GDM1 (cell line): Measurements from ENCODE around the gene HGFAC.

Experiments used
- DNase-seq: peaks from one replicate; lab custom pipeline; 2025; lab: John Stamatoyannopoulos, UW

HGFAC gene

DNA sequence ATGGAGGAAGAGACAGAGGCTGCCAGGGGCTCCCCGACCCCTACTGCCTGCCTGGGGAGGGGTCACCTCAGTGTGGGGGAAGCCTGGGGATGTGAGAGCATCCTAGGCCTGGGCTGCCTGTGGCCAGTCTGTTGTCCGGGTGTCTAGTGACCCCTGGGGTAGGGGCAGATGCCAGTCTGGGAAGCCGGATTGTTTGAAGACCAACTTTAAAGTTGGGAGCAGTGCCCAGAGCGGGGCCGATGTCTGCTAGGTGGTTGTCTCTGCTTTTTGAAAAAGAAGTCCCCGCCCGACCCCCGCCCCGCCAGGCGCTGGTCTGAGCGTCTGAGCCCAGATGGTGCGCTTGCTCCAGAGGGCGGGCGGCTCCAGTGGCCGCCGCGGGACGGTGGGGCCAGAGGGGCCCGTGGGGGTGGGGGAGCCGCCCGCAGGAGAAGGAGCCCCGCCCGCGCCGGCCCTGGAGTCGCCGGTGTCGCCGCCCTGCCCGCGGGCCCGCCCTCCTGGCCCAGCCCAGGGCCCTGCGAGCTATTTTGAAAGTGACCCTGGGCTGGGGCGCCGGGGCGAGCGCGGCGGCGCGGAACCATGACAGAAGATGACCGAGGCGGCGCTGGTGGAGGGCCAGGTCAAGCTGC lies 21.1 kb downstream of the HGFAC start, which contains the start of gene DOK7:
DOK7 (plus strand) TSS at position 517 of the 626 bp plus-strand sequence; CDS start at position 587, 70 bp downstream.
- no peak for DNase-seq

DNA sequence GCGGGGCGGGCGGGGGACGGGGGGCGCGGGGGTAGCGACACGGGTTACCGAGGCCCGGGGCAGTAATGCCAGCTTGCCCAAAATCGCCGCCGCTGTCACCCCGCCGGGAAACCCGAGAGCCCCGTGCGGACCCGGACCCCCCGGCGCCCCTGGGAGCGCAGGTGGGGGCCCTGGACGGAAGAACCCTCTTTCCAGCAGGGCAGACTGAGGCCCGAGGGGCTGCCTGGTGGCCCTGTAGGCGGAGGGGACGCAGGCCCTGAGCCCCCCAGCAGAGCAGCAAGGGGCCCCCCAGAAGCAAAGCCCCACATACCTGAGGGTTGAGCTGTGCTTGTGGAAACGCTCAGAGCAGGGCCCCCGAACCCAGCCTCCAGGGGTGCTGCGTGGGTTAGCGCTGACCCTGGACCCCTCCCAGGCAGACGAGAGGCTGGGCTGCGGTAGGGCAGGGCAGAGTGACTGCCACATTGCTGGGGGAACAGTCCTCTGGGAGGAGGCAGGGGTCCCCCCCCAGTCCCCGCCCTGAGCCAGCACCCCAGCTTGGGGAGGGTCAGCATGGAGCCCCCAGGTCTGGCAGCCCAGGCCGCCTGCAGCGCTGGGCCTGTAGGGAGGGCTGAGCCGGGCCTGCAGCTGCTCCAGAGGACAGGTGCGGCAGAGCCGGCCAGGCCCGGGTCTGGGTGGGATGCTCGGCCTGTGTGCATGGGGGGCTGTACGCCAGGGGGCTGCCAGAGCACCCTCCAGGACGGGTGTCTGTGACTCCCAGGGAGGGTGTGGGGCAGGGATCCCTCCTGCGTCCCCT lies 22.0 kb downstream of the HGFAC start:
- DNase-seq, result no peak

DNA sequence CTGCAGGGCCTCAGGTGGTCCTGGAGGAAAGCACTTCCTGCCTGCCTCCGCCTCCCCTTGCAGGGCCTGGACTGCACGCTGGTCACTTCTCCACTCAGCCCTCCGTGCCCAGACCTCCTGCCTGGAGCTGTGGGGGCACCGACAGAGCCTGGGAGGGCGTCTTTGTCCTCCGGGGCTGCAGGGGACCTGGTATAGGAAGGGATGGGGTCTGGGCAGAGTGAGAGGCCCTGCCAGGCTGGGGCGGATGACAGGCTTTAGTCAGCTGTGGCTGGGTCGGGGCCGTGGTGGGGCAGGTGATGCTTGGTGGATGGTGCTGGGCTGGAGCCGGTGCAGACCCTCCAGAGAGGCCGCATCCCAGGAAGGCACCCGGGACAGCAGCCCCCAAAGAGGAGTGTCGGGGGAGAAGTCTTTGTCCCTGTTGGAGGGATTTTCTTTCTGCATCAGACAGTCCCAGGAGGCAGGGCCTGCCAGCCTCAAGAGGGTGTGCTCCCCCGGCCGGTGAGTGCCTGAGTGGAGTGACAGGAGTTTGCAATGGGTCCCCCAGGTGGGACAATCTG lies 22.7 kb downstream of the HGFAC start:
- no peak for DNase-seq

DNA sequence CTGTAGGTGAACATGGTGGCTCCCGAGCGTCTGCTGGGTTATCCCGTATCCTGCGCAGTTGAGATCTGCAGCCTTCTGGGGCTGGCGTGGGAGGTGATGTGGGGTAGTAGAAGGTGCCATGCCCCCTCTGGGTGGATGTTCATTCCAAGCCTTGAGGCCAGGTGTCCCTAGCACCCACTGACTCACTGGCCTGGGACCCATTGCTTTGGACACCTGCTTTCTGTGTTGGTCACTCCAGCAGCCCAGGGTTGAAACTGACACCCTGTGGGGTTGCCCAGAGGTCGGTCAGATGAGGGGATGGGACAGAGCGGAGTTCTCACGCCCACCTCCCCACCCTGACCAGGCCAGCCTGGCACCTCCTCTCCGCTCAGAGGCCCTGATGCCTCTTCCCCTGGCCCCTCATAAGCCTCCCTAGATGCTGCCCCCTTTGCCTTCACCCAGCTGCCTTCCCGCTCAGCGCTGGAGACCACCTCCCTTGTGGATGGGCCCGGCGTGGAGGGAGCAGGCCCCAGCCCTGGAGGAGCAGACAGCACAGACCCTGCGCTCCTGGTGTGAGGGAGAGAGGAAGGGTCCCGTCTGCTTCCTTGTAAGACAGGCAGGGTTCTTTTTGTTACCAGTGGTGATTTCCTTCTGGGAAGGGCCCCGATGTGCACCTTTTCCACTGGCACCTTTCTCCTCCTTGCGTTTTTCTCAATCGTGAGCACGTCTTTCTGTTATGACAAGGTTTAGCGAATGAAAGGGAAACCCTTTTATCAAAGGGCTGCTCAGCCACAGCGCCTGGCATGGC lies 23.3 kb downstream of the HGFAC start:
- DNase-seq, result no peak

DNA sequence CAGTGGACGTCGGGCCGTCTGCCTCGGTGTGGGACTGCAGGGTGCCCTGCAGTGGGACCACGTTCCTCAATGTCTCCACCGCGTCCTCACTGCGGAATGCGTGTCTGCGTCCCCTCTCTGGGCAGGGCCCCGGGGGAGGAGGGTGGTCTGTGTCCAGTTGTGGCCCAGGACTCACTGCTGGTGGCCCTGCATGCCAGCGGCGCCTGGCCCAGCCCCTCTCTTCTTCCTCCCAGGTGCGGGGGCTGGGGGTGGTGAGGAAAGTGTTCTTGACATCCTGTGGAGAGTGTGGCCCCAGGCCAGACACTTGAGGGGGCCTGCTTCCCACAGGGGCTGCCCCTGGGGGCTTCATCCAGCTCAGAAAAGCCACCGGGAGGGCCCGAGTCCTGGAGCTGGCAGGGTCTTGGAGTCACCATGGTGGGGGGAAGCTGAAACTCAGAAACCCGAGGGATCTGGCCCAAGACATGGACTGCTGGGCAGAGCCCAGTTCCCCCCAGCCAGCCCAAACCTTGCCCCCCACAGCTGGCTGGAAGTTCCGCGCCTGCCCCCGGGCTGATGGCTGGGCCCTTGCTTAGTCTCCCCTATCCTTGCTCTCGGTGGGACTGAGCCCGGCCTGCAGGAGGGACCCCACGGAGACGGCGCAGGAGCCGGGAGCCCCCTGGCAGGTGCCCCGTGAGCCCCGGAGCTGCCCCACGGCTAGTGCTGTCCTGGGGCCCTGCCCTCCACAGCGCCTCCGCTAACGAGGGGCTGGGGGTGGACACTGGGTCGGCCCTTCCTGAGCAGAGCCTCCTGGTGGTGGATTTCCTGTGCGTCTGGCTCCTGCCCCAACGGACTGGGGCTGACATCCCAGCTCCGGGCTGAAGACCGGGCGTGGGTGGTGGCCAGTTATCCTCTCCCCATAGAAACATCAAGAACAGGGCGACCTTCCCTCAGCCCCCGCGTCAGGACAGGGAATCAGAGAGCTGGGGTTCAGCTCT lies 24.2 kb downstream of the HGFAC start:
- DNase-seq, result no peak

DNA sequence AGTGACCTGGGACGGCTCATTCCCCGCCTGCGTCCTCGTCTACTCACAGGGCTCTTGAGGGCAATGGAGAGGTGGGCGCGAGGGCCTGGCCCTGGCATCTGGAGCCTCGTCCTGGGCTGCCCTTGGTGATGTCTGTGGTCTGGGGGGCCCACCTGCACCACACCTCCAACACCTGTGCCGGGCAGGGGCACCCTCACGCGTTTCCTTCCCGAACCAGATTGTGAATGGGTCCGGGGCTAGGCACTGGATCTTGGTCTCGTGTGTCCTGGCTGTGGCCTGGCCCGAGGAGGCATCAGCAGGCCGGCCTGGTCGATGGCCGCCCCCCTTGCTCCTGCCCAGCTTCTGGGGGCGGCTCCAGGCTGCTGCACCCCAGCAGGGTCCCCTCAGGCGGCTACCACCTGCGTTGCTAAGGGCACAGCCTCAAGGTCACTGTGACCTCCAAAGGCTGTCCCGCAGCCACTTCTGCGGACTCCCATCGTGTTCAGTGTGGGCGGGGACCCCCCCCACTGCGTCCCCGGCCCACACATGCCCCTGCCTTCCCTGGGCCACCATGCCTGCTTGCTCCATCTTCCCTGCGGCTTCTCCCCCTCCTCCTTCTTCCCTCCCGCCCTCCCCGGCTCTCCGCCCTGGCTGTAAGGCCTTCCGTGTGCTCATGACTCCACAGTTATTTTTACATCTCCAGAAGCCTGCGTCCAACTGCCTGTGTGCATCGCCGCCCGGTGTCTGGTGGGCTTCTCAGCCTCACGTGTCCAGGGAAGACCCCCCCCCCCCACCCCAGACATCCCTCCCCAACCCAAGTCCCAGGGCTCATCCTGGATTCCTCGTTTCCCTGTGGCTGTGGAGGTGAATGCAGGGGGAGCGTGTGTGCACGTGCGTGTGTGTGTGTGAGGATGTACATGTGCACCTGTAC lies 25.2 kb downstream of the HGFAC start:
- DNase-seq, result no peak

DNA sequence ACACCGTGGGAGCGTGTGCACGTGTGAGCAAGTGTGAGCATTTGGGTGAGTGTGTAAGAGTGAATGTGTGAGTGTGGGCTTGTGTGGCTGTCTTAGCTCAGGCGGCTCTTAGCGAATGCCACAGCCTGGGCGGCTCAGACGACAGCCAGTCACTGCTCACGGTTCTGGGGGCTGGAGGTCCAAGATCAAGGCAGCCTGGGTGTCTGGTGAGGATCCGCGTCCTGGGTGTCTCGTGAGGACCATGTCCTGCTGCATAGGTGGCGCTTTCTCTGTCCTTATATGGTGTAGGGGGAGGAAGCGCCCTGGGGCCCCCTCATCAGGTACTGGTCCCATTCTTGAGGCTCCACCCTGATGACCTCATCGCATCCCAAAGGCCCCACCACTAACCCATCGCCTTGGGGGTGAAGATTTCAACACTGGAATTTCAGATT lies 25.8 kb downstream of the HGFAC start:
- no peak for DNase-seq

DNA sequence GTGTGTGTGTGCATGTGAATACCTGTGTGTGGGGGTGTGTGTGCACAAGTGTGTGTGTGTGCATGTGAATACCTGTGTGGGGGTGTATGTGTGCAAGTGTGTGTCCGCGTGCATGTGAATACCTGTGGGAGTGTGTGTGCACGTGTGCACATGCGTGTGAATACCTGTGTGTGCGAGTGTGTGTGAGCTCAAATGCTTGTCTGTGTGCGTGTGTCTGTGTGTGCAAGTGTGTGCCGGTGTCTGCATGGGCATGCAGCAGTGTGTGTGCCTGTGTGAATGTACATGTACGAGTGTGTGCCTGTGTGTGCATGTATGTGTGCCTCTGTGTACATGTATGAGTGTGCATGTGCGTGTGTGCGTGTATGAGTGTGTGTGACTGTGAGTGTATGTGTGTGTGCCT lies 26.4 kb downstream of the HGFAC start:
- no peak for DNase-seq

DNA sequence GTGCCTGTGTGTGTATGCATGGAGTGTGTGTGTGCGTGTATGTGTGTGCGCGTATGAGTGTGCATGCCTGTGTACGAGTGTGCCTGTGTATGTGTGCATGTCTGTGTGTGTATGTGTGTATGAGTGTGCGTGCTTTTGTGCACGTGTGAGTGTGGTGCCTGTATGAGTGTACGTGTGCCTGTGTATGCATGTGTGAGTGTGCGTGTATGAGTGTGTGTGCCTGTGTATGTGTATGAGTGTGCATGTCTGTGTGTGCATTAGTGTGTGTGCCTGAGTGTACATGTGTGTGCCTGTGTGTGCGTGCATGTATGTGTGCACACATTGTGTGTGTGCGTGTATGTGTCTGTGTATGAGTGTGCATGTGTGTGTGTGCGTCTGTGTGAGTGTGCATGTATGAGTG lies 27.0 kb downstream of the HGFAC start:
- DNase-seq, result no peak

DNA sequence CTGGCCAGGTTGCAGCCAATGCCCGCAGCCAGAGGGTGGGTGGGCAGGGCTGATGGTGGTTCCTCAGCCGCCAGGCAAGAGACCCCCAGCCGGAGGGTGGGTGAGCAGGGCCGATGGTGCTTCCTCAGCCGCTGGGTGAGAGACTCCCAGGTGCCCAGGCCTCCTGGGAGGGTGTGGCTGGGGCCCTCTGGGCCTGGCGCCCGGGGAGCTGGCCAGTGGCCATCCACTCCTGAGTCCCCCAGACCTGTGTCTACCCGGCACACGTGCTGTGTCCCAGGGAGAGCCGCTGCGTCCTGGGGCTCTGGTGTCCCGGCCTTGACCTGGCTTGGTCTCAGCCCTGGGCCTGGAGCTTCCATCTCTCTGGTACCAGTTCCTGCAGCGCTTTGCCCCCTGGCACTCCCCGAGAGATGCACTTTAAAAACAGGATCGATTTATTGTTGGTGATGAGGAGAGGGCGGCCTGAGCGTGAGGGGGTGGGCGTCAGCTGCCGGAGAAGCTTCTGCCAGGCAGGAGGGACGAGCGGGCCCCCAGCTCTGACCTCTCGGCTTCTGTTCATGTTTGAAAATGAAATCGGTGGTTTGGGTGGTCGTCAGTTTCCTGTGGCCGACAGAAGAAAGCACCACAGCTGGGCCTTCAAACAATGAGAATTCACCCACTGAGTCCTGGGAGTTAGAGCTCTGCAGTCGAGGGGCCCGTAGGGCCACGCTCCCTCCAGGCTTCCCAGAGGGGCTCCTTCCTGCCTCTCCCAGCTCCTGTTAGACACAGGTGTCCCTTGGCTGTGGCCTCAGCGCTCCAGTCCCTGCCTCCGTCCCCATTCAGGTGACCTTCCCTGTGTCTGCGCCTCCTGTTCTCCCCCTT lies 27.8 kb downstream of the HGFAC start:
- no peak for DNase-seq

DNA sequence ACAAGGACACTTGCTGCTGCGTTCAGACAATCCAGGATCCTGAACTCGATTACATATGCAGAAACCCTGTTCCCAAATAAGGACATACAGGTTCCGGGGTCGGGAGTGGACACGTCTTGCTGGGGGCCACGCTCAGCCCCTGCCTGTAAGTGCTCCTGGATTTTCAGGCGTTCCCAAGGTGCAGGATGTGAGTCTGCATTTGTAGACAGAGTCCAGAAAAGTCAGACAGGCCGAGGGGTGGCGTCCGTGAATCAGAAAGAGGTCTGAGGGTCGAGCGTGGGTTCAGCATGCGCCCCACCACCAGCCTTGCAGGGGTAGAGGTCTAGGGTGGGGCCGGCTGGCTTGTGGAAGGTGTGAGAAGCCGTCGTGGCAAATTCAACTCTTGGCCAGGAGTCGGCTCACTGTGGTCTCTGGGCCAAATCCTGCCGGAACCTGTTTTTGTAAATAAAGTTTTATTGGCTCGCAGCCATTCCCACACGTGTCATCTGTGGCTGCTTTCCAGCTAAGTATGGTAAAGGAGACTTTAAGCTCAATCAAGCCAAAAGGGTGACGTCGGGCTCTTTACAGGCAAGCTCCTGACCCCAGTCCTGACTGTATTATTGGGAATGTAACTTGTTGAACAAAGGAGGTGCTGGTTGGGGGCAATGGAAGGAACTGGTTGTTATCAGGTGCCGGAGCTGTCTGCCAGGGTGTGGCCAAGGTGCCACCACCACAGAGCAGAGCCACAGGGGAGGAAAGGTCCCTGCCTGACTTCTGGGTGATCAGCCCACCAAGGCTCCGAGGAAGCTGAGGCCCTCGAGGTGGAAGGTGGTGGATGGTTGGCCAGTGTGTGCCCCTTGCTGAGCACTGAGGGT lies 28.7 kb downstream of the HGFAC start:
- no peak for DNase-seq

DNA sequence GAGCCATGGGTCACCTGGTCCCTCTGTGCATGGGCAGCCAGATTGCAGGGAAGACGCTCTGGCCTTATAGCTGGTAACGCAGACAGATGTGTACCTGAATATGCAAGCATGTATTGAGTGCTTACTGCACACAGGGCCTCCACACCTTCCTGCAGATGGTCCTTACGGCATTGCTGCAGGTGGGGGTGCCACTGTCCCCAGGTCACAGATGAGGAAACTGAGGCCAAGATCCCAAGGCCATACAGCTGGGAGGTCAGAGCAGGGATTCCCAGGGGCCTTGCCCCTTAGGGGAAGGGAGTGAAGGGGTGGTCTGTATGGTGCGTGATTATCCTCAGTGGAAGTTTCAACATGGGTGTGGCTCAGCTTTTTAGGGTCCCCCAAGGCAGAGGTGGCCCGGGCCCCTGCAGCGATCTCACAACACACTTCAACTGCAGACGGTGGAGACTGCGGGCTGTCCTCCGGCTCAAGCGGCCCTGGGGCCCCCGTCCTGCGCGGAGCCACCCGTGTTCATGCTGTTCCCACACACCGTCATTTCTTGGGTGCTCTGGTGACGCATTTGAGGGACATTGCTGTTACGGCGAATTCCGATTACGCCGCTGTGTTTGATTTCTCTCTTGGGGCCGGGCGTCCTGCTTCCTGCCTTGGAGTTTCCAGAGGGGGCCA lies 29.5 kb downstream of the HGFAC start:
- DNase-seq, result no peak

DNA sequence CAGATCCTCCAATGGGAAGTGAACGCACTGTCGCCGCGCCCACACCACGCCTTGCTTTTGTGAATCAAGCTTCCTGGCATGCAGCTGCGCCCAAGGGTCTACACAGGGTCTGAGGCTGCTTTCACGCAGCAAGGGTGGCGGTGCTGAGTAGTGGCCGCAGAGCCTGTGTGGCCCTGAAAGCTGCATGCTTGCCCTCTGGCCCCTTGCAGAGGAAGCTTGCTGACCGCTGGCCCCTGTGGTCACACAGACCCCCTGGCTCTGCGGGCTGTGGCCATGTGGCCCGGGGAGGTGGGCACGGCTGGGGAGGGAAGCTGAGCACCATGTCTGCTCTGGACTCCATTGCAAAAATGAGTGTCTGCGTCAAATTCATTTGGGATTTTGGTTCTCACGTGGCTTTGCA lies 30.1 kb downstream of the HGFAC start:
- no peak for DNase-seq

DNA sequence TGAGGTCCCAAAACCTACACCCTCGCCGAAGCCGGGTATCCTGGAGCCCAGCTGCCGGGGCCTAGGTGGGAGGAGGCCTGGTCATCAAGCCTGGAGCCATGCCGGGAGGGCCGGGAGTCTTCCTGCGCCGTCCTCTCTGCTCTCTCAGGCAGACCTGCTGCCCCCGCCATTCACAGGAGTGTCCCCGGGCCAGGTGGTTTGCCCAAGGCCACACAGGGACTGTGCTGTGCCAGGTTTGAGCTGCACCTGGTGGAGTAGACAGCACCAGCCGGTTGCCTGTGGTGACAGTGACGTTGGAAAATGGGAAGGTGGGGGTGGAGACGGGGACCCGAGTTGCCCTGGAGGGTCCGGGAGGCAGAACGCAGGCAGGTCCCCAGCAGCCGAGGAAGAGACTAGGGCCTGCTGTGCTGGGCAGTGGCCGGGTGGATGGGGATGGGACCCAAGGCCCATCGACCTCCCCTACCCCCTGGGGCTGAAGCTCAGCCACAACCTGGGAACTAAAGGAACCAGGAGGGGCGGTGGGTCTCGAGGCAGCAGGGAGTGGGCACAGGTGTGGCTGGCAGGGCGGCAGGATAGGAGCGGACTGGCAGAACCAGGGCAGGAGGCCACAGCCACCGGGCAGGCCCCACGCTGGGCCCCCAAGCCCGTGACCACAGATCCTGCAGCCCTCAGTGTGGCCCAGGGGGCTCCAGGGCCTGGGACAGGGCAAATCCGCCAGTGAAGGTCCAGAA lies 30.8 kb downstream of the HGFAC start:
- no peak for DNase-seq

DNA sequence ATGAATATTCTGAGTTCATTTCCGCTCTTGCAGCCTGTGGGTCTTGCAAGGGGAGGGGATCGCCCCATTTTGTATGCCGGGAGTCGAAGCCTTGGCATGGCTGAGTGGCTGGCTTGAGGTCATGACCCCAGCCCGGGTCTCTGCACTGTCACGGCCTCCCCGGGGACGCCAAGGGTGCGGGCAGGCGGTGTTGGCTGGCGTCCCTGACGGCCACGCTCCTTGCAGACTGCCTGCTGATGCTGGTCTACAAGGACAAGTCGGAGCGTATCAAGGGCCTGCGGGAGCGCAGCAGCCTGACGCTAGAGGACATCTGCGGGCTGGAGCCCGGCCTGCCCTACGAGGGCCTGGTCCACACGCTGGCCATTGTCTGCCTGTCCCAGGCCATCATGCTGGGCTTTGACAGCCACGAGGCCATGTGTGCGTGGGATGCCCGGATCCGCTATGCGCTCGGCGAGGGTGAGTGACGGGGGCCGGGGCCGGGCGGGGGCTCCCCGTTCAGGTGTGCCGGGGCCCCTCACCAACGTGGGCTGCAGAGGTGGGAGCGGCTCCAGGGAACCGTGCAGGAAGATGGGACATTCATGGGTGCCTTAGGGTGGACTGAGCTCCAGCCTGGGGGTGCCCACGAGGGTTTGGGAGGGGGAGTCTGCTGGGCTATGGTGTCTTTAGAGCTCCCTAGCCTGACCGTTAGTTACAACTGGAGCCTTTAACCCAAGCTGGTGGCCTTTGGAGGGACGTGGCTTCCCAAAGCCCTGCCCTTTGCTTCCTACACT lies 31.6 kb downstream of the HGFAC start:
- DNase-seq, result no peak
